CD14-positive monocyte (primary cell): ENCODE results near the gene BATF. TPM values are rescaled to one million over a fixed set of nuclear protein-coding genes. Genes with fewer than 3 reads are reported as not detected.

ENCODE experiments used
- DNase-seq, 3 donors: peaks; one replicate each; pipeline ENCODE4 v3.0.0-alpha.2; 2011 to 2022
- H2AFZ ChIP-seq: 2 replicates; pipeline ENCODE4 v1.6.0; 2012; ENCODE audit warnings: mild to moderate bottlenecking, low read depth, low read length, inconsistent platforms; ENCODE audit not compliant: insufficient read depth, poor library complexity, severe bottlenecking
- H3K27ac ChIP-seq, 2 donors: 1 replicate in 1 of 2; 2 replicates in 1 of 2; pipeline ENCODE4 v1.5.1; 2012 to 2013; ENCODE audit warnings: low read length in 2 of 2, control low read depth in 1 of 2, inconsistent platforms in 1 of 2, low read depth in 1 of 2, mild to moderate bottlenecking in 1 of 2
- H3K27me3 ChIP-seq, 2 donors: one replicate each; pipeline versions ENCODE4 v1.6.0 to v1.6.1; 2011 to 2013; ENCODE audit warnings: low read length in 2 of 2; ENCODE audit not compliant: control insufficient read depth in 2 of 2, insufficient read depth in 2 of 2
- H3K36me3 ChIP-seq, 2 donors: replicated peaks in 1 of 2; 1 replicate in 1 of 2; 2 replicates in 1 of 2; pipeline versions ENCODE4 v1.5.1 to v1.6.1; 2012 to 2013; ENCODE audit warnings: low read length in 2 of 2, control low read depth in 1 of 2, inconsistent platforms in 1 of 2, mild to moderate bottlenecking in 1 of 2; ENCODE audit not compliant: insufficient read depth in 2 of 2, control insufficient read depth in 1 of 2
- H3K4me1 ChIP-seq, 2 donors: 1 replicate in 1 of 2; 2 replicates in 1 of 2; pipeline versions ENCODE4 v1.5.1 to v1.6.1; 2012 to 2013; ENCODE audit warnings: low read length in 2 of 2, control low read depth in 1 of 2, inconsistent platforms in 1 of 2, mild to moderate bottlenecking in 1 of 2, moderate library complexity in 1 of 2; ENCODE audit not compliant: insufficient read depth in 2 of 2, control insufficient read depth in 1 of 2
- H3K4me2 ChIP-seq: replicated peaks from 2 replicates; pipeline ENCODE3; 2012; ENCODE audit warnings: low read length, moderate library complexity, mild to moderate bottlenecking; ENCODE audit not compliant: poor library complexity, severe bottlenecking; ENCODE audit errors: extremely low read depth
- H3K4me3 ChIP-seq, 3 experiments: fragments of 200-600 bp in 1 of 3; sonication (generic) in 1 of 3; replicated peaks in 1 of 3; 1 replicate in 2 of 3; 2 replicates in 1 of 3; pipeline ENCODE4 v1.5.1; 2011 to 2013; ENCODE audit warnings: low read length in 3 of 3, mild to moderate bottlenecking in 3 of 3, control low read depth in 2 of 3, low read depth in 2 of 3, inconsistent platforms in 1 of 3, moderate library complexity in 1 of 3
- H3K79me2 ChIP-seq: 2 replicates; pipeline ENCODE4 v1.6.0; 2012; ENCODE audit warnings: mild to moderate bottlenecking, control low read depth, inconsistent platforms, low read length, moderate library complexity; ENCODE audit not compliant: insufficient read depth
- H3K9ac ChIP-seq: 2 replicates; pipeline ENCODE4 v1.6.0; 2017; ENCODE audit warnings: low read length, mild to moderate bottlenecking; ENCODE audit not compliant: insufficient read depth, poor library complexity, severe bottlenecking
- H3K9me3 ChIP-seq, 2 donors: replicated peaks in 1 of 2; 1 replicate in 1 of 2; 2 replicates in 1 of 2; pipeline versions ENCODE4 v1.5.1 to v1.6.1; 2012 to 2013; ENCODE audit warnings: low read length in 2 of 2, control low read depth in 1 of 2; ENCODE audit not compliant: control insufficient read depth in 1 of 2, insufficient read depth in 1 of 2
- H4K20me1 ChIP-seq: 2 replicates; pipeline ENCODE4 v1.6.0; 2012; ENCODE audit warnings: mild to moderate bottlenecking, low read length, control low read depth, moderate library complexity; ENCODE audit not compliant: insufficient read depth
- H3K27ac Mint-ChIP-seq, 7 donors: one replicate each; pipeline ENCODE4 v1.8.0; 2020; ENCODE audit warnings: mild to moderate bottlenecking in 7 of 7, mixed read lengths in 7 of 7, moderate library complexity in 6 of 7, inconsistent platforms in 2 of 7
- H3K27me3 Mint-ChIP-seq, 3 donors: one replicate each; pipeline ENCODE4 v1.8.0; 2021 to 2022; ENCODE audit warnings: low read depth in 3 of 3, mild to moderate bottlenecking in 3 of 3, mixed read lengths in 3 of 3, moderate library complexity in 3 of 3, inconsistent platforms in 1 of 3
- H3K36me3 Mint-ChIP-seq, 2 donors: one replicate each; pipeline ENCODE4 v1.8.0; 2020; ENCODE audit warnings: mixed read lengths in 2 of 2, inconsistent platforms in 1 of 2, mild to moderate bottlenecking in 1 of 2
- H3K4me1 Mint-ChIP-seq: one replicate; pipeline ENCODE4 v1.8.0; 2020; ENCODE audit warnings: mild to moderate bottlenecking, mixed read lengths
- H3K4me3 Mint-ChIP-seq, 2 donors: one replicate each; pipeline ENCODE4 v1.8.0; 2020; ENCODE audit warnings: mild to moderate bottlenecking in 2 of 2, mixed read lengths in 2 of 2, moderate library complexity in 1 of 2
- H3K9me3 Mint-ChIP-seq, 7 donors: one replicate each; pipeline ENCODE4 v1.8.0; 2020 to 2022; ENCODE audit warnings: mixed read lengths in 7 of 7, mild to moderate bottlenecking in 6 of 7, moderate library complexity in 6 of 7, inconsistent platforms in 2 of 7
- CTCF ChIP-seq: fragments of 200-600 bp; IDR thresholded peaks from one replicate; pipeline ENCODE4 v1.8.0; 2022; ENCODE audit warnings: antibody characterized with exemption, mild to moderate bottlenecking
- WGBS: methylation state at CpG from one replicate; pipeline ENCODE4 v1.1.5; 2013; ENCODE audit warnings: missing lambda C conversion rate; ENCODE audit not compliant: insufficient coverage; 5-methylcytosine and 5-hydroxymethylcytosine counted together
- intact Hi-C, 2 donors: fragments of 100-400 bp; cut with micrococcal nuclease; formaldehyde crosslinking; loops; one replicate each; pipeline versions ENCODE4 v1.15.0 to v1.15.1; 2023
- polyA plus RNA-seq, 3 donors: library from polyadenylated mRNA; depleted of rRNA in 1 of 3; unstranded in 2 of 3; stranded (reverse) in 1 of 3; fragments of 300-500 nt in 2 of 3; fragments of >200 nt in 1 of 3; fragmentation: Illumina TruSeq in 2 of 3; gene quantifications; 1 replicate in 2 of 3; 2 replicates in 1 of 3; pipeline ENCODE4 v1.2.3, GENCODE V29; 2012 to 2021

BATF gene
- polyA plus RNA-seq, 3 donors, result 12.6 to 25.8 (median 20.9) TPM

GRCh38 chr14:75491376-75491978 is 30.8 kb upstream of the BATF start:
- Mint-ChIP-seq H3K4me3 (no peak overlapping the region), H3K9me3 (peaks cover 0 to 5% (median 0%) of the 10 kb centered on the region in 7 donors), H3K4me1 (peaks cover 20% of the 10 kb centered on the region), H3K36me3 (no peaks in the 10 kb centered on the region), H3K27ac (peak overlapping the region in 2 of 7 donors; percentile 54 to 58), H3K27me3 (peaks cover 0 to 8% (median 4%) of the 10 kb centered on the region in 3 donors)
- no peaks in the 10 kb centered on the region for H3K27me3 ChIP-seq
- peaks cover 13 to 14% of the 10 kb centered on the region in 2 donors for H3K4me1 ChIP-seq
- H3K79me2 ChIP-seq, result no peaks in the 10 kb centered on the region
- H3K9ac ChIP-seq, result no peak overlapping the region
- H3K36me3 ChIP-seq, result no peaks in the 10 kb centered on the region
- no peak overlapping the region for H2AFZ ChIP-seq
- intact Hi-C loops, result no loop called here
- no peaks in the 10 kb centered on the region for H4K20me1 ChIP-seq
- no peak overlapping the region for H3K4me3 ChIP-seq
- DNase-seq, result no peak
- TF ChIP-seq CTCF, result no peak
- no peak overlapping the region for H3K4me2 ChIP-seq
- WGBS, result 97% methylated on average over 10 of the region's 14 CpGs
- no peaks in the 10 kb centered on the region for H3K9me3 ChIP-seq
- H3K27ac ChIP-seq, result no peak overlapping the region

GRCh38 chr14:75492832-75493591 is 29.3 kb upstream of the BATF start:
- Mint-ChIP-seq H3K4me1 (peaks cover 30% of the 10 kb centered on the region), H3K4me3 (no peak overlapping the region), H3K27me3 (peaks cover 0 to 8% (median 4%) of the 10 kb centered on the region in 3 donors), H3K9me3 (peaks cover 0 to 5% (median 0%) of the 10 kb centered on the region in 7 donors), H3K27ac (no peak overlapping the region), H3K36me3 (no peaks in the 10 kb centered on the region)
- H3K27me3 ChIP-seq, result no peaks in the 10 kb centered on the region
- H3K27ac ChIP-seq, result no peak overlapping the region
- no peak for DNase-seq
- H2AFZ ChIP-seq, result no peak overlapping the region
- no peak overlapping the region for H3K9ac ChIP-seq
- H3K4me1 ChIP-seq, result peaks cover 25 to 26% of the 10 kb centered on the region in 2 donors
- no peak overlapping the region for H3K4me3 ChIP-seq
- no peak for TF ChIP-seq CTCF
- H4K20me1 ChIP-seq, result no peaks in the 10 kb centered on the region
- H3K9me3 ChIP-seq, result no peaks in the 10 kb centered on the region
- no peak overlapping the region for H3K4me2 ChIP-seq
- H3K36me3 ChIP-seq, result no peaks in the 10 kb centered on the region
- intact Hi-C loops, result no loop called here
- H3K79me2 ChIP-seq, result no peaks in the 10 kb centered on the region
- 98% methylated on average over 4 of the region's 9 CpGs for WGBS
